Endodermal cell (in vitro differentiated cells): ENCODE measurements around the gene TNK2. TPM values are rescaled to one million over a fixed set of nuclear protein-coding genes. Genes with fewer than 3 reads are reported as not detected.

Experiments
- DNase-seq: peaks from one replicate; pipeline ENCODE4 v3.0.0-alpha.2; 2017
- H3K27ac ChIP-seq: 2 replicates; pipeline ENCODE4 v1.5.1; 2013; ENCODE audit warnings: mild to moderate bottlenecking, low read depth, low read length, moderate library complexity
- H3K27me3 ChIP-seq: 2 replicates; pipeline ENCODE4 v1.6.1; 2013; ENCODE audit warnings: mild to moderate bottlenecking, low read length, moderate library complexity; ENCODE audit not compliant: insufficient read depth, control insufficient read depth, poor library complexity, severe bottlenecking
- H3K36me3 ChIP-seq: 2 replicates; pipeline ENCODE4 v1.7.0; 2013; ENCODE audit warnings: mild to moderate bottlenecking, low read length, moderate library complexity; ENCODE audit not compliant: control insufficient read depth, insufficient read depth
- H3K4me1 ChIP-seq: one replicate; pipeline ENCODE4 v1.7.0; 2013; ENCODE audit warnings: low read length; ENCODE audit not compliant: control insufficient read depth, insufficient read depth
- H3K4me3 ChIP-seq: 2 replicates; pipeline ENCODE4 v1.5.1; 2013; ENCODE audit warnings: mild to moderate bottlenecking, low read length, moderate library complexity
- H3K9ac ChIP-seq: 2 replicates; pipeline ENCODE4 v1.6.1; 2013; ENCODE audit warnings: mild to moderate bottlenecking, low read length, moderate library complexity; ENCODE audit not compliant: poor library complexity, severe bottlenecking; ENCODE audit errors: extremely low read depth
- H3K9me3 ChIP-seq: 2 replicates; pipeline ENCODE4 v1.6.1; 2013; ENCODE audit warnings: mild to moderate bottlenecking, low read length, moderate library complexity; ENCODE audit not compliant: control insufficient read depth
- H3K27ac Mint-ChIP-seq: 2 replicates; pipeline ENCODE4 v1.8.0; 2020; ENCODE audit warnings: mixed read lengths
- H3K27me3 Mint-ChIP-seq: 2 replicates; pipeline ENCODE4 v1.8.0; 2021; ENCODE audit warnings: mild to moderate bottlenecking, mixed read lengths; ENCODE audit not compliant: insufficient read depth
- H3K36me3 Mint-ChIP-seq: 2 replicates; pipeline ENCODE4 v1.8.0; 2020; ENCODE audit warnings: low read depth, mixed read lengths
- H3K4me1 Mint-ChIP-seq: 2 replicates; pipeline ENCODE4 v1.8.0; 2020; ENCODE audit warnings: mixed read lengths
- H3K4me3 Mint-ChIP-seq: 2 replicates; pipeline ENCODE4 v1.8.0; 2020; ENCODE audit warnings: mild to moderate bottlenecking, moderate library complexity, mixed read lengths
- H3K9me3 Mint-ChIP-seq: 2 replicates; pipeline ENCODE4 v1.8.0; 2020; ENCODE audit warnings: mild to moderate bottlenecking, mixed read lengths
- WGBS, 2 experiments: methylation state at CpG; one replicate each; pipeline versions ENCODE4 v1.1.5 to v1.1.7; 2013; ENCODE audit warnings: missing lambda C conversion rate in 2 of 2, mixed read lengths in 1 of 2; ENCODE audit not compliant: insufficient coverage in 1 of 2, insufficient read length in 1 of 2; 5-methylcytosine and 5-hydroxymethylcytosine counted together
- total RNA-seq, 2 donors: library from RNA; stranded (reverse); fragmentation: NEBNext Ultra II Directional in 1 of 2; extraction: Animal tissue kit (Norgen Biotek cat#: 25700) in 1 of 2; gene quantifications; 2 replicates in 1 of 2; 3 replicates in 1 of 2; pipeline ENCODE4 v1.2.1, GENCODE V29; 2021
- TF ChIP-seq, protein P1 (sequence below): fragments of 200-600 bp; sonication (generic); conservative IDR thresholded peaks from 2 replicates; pipeline ENCODE4 v1.5.0; 2021; ENCODE audit warnings: antibody characterized with exemption, mild to moderate bottlenecking

TNK2 gene
- total RNA-seq, 2 donors from 2014 or later = 53.2 to 85.7 TPM

DNA sequence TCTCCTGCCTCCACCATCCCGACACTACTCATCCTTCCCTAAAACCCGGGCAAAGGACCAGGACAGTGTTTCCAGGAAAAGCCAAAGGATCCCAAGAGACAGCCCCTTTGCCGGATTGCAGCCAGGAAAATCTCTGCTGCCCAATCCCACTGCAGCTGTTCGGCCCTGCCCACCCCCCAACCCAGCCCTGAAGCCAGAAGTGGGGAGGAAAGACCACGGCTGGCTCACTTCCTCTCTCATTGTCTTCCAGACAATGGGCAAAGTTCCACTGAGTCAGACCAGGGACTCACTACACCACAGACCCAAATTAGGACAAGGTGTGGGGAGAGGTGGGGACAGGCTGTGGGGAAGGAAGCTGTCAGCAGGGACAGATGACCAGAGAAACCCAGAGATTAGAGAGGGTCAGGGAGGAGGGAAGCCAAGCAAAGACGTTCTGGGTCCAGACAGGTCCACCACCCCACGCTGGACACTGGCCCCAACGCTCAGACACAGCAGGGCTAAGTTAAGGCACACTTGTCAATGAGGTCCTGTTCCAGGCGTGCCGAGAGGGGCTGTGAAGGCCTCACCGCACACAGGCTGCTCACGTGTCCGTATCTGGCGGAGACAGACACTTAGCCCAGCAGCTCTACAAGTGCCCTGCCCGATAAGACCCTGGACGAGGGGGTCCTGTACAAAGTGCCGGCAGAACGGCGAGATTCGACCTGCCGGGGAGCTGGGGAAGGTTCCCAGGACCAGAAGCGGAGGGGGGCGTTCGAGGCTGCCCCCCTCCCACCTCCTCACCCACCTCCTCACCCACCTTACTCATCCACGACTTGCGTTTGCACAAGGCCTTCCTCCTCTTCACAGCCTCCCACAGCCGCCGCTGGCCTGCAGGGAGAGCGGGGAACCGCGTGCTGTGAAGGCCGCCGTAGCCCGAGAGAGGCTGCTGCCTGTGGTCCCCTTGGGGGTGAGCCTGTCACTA lies 21.9 kb downstream of the TNK2 start:
- H3K36me3 Mint-ChIP-seq = peaks cover 32% of the 10 kb centered on the region
- TF ChIP-seq, protein P1, sequence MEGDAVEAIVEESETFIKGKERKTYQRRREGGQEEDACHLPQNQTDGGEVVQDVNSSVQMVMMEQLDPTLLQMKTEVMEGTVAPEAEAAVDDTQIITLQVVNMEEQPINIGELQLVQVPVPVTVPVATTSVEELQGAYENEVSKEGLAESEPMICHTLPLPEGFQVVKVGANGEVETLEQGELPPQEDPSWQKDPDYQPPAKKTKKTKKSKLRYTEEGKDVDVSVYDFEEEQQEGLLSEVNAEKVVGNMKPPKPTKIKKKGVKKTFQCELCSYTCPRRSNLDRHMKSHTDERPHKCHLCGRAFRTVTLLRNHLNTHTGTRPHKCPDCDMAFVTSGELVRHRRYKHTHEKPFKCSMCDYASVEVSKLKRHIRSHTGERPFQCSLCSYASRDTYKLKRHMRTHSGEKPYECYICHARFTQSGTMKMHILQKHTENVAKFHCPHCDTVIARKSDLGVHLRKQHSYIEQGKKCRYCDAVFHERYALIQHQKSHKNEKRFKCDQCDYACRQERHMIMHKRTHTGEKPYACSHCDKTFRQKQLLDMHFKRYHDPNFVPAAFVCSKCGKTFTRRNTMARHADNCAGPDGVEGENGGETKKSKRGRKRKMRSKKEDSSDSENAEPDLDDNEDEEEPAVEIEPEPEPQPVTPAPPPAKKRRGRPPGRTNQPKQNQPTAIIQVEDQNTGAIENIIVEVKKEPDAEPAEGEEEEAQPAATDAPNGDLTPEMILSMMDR = no peak
- H3K9me3 Mint-ChIP-seq = no peaks in the 10 kb centered on the region
- no peaks in the 10 kb centered on the region for H3K27me3 ChIP-seq
- H3K36me3 ChIP-seq = peaks cover 34% of the 10 kb centered on the region
- H3K27ac Mint-ChIP-seq = peak overlapping the region; percentile 77
- no peak overlapping the region for H3K9ac ChIP-seq
- no peak for DNase-seq
- H3K4me1 ChIP-seq = no peaks in the 10 kb centered on the region
- peaks cover 18% of the 10 kb centered on the region for H3K4me1 Mint-ChIP-seq
- no peaks in the 10 kb centered on the region for H3K27me3 Mint-ChIP-seq
- H3K4me3 Mint-ChIP-seq = no peak overlapping the region
- peak overlapping the region; percentile 17 for H3K27ac ChIP-seq
- 82 to 90% methylated on average over 10 to 34 of the region's 34 CpGs for WGBS, 2 experiments
- H3K9me3 ChIP-seq = no peaks in the 10 kb centered on the region
- H3K4me3 ChIP-seq = no peak overlapping the region

GRCh38 chr3:195885036-195885891 lies 23.1 kb downstream of the TNK2 start:
- no peak overlapping the region for H3K4me3 Mint-ChIP-seq
- Histone ChIP-seq H3K9me3 (no peaks in the 10 kb centered on the region), H3K9ac (no peak overlapping the region), H3K4me1 (no peaks in the 10 kb centered on the region), H3K4me3 (no peak overlapping the region), H3K27ac (peak overlapping the region; percentile 38), H3K36me3 (peaks cover 35% of the 10 kb centered on the region), H3K27me3 (no peaks in the 10 kb centered on the region)
- H3K9me3 Mint-ChIP-seq = no peaks in the 10 kb centered on the region
- DNase-seq = no peak
- TF ChIP-seq, protein P1 = no peak
- H3K36me3 Mint-ChIP-seq = peaks cover 32% of the 10 kb centered on the region
- H3K27me3 Mint-ChIP-seq = no peaks in the 10 kb centered on the region
- peak overlapping the region; percentile 70 for H3K27ac Mint-ChIP-seq
- H3K4me1 Mint-ChIP-seq = peaks cover 18% of the 10 kb centered on the region
- WGBS, 2 experiments = 92 to 94% methylated on average over 15 to 25 of the region's 25 CpGs

DNA sequence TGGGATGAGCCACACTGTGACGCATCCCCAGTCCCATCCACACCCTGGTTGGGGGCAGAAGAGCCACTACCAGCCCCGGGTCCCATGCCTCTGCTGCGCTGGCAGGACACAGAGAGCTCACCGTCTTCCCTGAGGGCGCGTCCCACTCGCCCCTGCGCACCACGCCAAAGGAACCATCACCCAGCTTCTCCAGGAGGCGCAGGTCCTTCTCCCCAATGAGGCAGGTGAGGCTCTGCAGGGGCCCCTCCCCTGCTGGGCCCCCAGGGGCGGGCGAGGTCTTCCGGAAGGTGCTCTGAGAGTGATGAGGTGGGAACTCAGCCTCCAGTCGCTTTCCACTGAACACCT lies 23.7 kb downstream of the TNK2 start:
- peaks cover 14% of the 10 kb centered on the region for H3K4me1 Mint-ChIP-seq
- peaks cover 32% of the 10 kb centered on the region for H3K36me3 Mint-ChIP-seq
- Histone ChIP-seq H3K4me1 (no peaks in the 10 kb centered on the region), H3K9me3 (no peaks in the 10 kb centered on the region), H3K27me3 (no peaks in the 10 kb centered on the region), H3K9ac (no peak overlapping the region), H3K36me3 (peaks cover 35% of the 10 kb centered on the region), H3K27ac (no peak overlapping the region), H3K4me3 (no peak overlapping the region)
- no peak for DNase-seq
- H3K9me3 Mint-ChIP-seq = no peaks in the 10 kb centered on the region
- 95 to 97% methylated on average over 10 to 14 of the region's 14 CpGs for WGBS, 2 experiments
- no peaks in the 10 kb centered on the region for H3K27me3 Mint-ChIP-seq
- TF ChIP-seq, protein P1 = no peak
- H3K4me3 Mint-ChIP-seq = no peak overlapping the region
- no peak overlapping the region for H3K27ac Mint-ChIP-seq
